Natural killer cell treated with Interleukin-12 subunit alpha and Interleukin-12 subunit beta and Interleukin-15 and Interleukin-18, amount 100 ng/mL, for 72 hours (primary cell): ENCODE results near the gene DHCR24. TPM values are rescaled to one million over a fixed set of nuclear protein-coding genes. Genes with fewer than 3 reads are reported as not detected.

Experiments
- ATAC-seq, 2 donors: fragments of 150-1000 bp; cut with Tn5 transposase in 1 of 2; sonication (Bioruptor Pico), chemical (Tn5 transposase) in 1 of 2; 2 replicates each; pipeline ENCODE4 v1.10.0; 2021
- DNase-seq: peaks from one replicate; pipeline ENCODE4 v3.0.0; 2022; ENCODE audit warnings: low spot score
- H3K27ac Mint-ChIP-seq, 2 donors: 1 replicate in 1 of 2; 2 replicates in 1 of 2; pipeline ENCODE4 v1.8.0; 2022; ENCODE audit warnings: mixed read lengths in 2 of 2, mild to moderate bottlenecking in 1 of 2, moderate library complexity in 1 of 2
- H3K27me3 Mint-ChIP-seq, 2 donors: 1 replicate in 1 of 2; 2 replicates in 1 of 2; pipeline ENCODE4 v1.8.0; 2022; ENCODE audit warnings: mixed read lengths in 2 of 2
- H3K36me3 Mint-ChIP-seq: one replicate; pipeline ENCODE4 v1.8.0; 2022; ENCODE audit warnings: mixed read lengths
- H3K4me1 Mint-ChIP-seq, 2 donors: 1 replicate in 1 of 2; 2 replicates in 1 of 2; pipeline ENCODE4 v1.8.0; 2022; ENCODE audit warnings: low read depth in 2 of 2, mixed read lengths in 2 of 2, mild to moderate bottlenecking in 1 of 2
- H3K4me3 Mint-ChIP-seq: one replicate; pipeline ENCODE4 v1.8.0; 2022; ENCODE audit warnings: mixed read lengths
- H3K9me3 Mint-ChIP-seq: 2 replicates; pipeline ENCODE4 v1.8.0; 2022; ENCODE audit warnings: mixed read lengths
- total RNA-seq, 2 donors: library from RNA; stranded (reverse); gene quantifications; one replicate each; pipeline ENCODE4 v1.2.3, GENCODE V29; 2022

DHCR24 gene
- total RNA-seq, 2 donors from 2014 or later = 124 to 187 TPM

DNA sequence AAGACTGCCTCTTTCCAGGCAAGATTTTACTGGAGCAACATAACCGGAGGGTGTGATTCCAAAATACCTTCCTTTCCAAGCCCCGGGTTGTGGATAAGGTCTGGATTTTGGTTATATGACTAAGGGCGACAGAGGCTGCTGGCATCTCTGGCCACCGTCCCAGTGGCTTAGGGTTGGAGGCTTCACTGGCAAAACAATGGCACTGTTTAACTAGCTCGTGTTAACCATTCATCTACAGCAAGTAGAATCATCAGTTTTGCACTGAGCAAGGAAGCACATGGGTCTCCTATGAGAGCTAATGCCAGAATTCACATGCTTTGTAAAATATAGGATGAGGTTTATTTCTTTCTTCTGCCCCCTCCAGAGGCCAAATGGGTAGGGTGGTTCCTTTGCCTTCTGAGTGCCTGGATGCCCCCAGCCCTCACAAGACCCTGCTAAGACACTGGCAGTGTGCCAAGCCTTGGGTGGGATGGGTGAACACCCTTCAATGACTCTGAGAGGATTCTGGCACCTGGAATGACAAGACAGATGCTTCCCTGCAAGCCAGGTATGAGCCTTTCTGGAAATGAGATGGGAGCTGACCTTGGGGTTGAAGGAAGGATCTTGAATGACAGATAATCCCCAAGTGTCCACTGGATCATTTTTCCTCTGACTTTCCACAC lies 36.8 kb downstream of the DHCR24 start:
- ATAC-seq (no peak), DNase-seq (peak; percentile 20)
- Mint-ChIP-seq H3K27me3 (no peaks in the 10 kb centered on the region), H3K36me3 (peaks cover 6% of the 10 kb centered on the region), H3K4me3 (no peak overlapping the region), H3K27ac (no peak overlapping the region), H3K9me3 (no peaks in the 10 kb centered on the region), H3K4me1 (peaks cover 0 to 6% of the 10 kb centered on the region in 2 donors)

DNA sequence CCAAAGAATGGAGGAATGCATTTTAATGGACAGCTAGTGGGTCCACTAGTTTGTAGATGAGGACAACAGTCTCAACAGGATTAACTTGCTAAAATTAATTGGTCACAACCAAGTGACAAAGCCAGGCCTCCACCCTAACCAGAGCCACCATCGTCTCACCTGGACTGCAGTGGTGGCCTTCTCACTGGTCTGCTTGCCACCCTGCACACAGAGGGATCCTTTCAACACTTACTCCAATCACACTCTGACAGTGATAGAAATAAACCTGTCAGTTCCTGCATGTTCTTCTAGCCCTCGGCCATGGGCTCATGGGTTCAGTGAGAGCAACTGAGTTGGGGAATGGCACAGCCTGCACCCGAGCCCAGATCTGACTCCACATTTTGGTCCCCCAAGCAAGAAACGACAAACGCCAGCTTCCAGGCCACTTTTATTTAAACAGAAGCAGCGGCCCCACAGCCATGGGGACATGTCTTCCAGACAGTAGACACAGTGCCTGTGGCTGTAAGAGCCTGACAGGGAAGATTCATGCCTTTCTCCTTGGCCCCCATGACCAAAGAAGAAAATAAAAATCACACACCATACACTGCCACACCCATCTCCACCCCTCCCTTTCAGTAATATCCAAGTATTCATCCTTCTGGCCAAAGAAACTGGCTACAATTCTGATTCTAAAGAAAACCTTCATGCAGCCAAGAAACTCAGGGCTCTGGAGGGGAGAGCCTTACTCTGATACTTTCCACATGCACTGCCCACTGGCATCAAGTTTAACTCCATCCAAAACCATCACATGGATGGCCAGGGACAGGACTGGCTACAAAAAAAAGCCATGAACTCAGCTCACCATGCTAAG lies 37.6 kb downstream of the DHCR24 start:
- Mint-ChIP-seq H3K27me3 (no peaks in the 10 kb centered on the region), H3K9me3 (no peaks in the 10 kb centered on the region), H3K4me3 (no peak overlapping the region), H3K36me3 (peaks cover 6% of the 10 kb centered on the region), H3K27ac (no peak overlapping the region), H3K4me1 (peaks cover 0 to 6% of the 10 kb centered on the region in 2 donors)
- DNase-seq (no peak), ATAC-seq (no peak)

DNA sequence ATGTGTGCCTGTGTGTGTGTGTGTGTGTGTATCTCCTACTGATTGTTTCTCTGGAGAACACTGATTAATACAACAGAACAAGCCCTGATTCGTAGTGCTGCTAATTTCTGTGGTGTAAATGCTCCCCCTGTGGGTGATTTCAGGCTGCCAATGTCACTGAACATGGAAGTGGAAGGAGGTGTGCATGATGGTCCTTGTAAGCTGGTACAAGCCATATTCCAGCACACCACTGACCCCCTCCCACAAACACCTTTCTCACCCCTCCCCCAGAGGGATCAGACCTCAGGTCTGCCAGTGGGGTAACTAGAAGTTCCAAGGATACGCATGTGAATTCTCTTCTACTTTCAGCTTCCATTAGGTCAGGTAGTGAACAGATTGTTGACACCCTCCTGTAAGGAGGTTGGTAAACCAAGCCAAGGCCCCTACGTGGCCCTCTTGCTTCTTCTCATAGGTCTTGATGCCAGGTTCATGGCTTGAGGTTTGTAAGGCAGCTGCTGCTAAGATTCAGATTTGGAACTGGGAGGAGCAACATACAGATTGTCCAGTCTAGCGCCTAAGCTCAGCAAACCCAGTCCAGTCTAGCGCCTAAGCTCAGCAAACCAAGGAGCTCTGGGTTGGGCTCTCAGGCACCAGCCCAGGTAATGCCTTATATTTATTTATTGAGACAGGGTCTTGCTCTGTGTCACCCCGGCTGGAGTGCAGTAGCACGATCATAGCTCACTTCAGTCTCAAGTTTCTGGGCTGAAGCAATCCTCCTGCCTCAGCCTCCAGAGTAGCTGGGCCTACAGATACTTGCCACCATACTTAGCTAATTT lies 38.7 kb downstream of the DHCR24 start:
- H3K27ac Mint-ChIP-seq = no peak overlapping the region
- peaks cover 6% of the 10 kb centered on the region for H3K36me3 Mint-ChIP-seq
- no peaks in the 10 kb centered on the region for H3K9me3 Mint-ChIP-seq
- H3K27me3 Mint-ChIP-seq = no peaks in the 10 kb centered on the region
- no peak for ATAC-seq
- no peak for DNase-seq
- no peak overlapping the region for H3K4me3 Mint-ChIP-seq
- H3K4me1 Mint-ChIP-seq = peaks cover 0 to 6% of the 10 kb centered on the region in 2 donors

DNA sequence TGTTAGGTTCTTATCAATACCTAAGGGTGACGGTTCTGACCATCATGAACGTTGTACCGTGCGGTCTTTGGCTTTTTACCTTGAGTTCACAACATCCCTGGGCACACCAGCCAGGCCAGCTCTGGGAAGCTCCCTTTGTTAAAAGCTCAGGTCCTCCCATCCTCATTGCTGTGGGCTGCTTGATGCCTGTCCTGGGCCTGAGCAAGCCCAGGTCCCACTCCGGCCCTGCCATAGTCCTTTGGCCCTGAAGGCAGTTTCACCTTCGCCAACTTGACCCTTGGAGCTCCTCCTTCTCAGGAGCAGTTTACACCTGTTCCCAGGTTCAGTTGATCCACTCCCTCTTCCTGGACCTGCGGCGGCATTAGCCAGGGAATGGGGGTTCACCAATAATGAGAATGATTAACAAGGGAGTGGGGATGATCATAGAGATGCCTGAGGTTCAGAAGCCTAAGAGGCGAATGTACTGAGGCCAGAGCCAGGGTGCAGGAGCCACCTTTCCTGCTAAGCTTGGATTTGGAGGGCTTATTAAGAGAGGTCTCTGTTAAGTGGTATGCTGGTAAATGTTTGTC lies 40.2 kb downstream of the DHCR24 start:
- H3K27me3 Mint-ChIP-seq = no peaks in the 10 kb centered on the region
- no peak for DNase-seq
- no peak overlapping the region for H3K27ac Mint-ChIP-seq

DNA sequence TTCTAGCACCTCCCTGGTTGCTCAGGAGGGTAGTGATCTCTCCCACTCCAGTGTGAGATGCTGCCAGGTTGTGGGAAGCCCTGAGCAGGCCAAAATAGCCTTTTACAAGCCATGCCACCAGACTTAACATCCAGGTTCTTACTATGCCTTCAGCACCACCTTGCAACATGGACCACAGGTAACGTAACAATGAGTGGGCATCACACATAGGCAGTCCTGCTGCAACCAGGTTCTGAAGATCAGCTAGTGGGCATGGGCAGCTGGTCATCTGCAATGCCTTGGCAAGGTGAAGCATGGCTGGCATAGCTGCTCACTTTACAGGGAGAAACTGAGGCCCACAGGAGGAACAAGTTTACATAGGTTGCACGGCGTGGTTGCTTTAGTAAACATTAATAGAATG lies 40.7 kb downstream of the DHCR24 start:
- no peak overlapping the region for H3K4me3 Mint-ChIP-seq
- no peak for DNase-seq
- peaks cover 0 to 6% of the 10 kb centered on the region in 2 donors for H3K4me1 Mint-ChIP-seq
- H3K27me3 Mint-ChIP-seq = no peaks in the 10 kb centered on the region
- peaks cover 6% of the 10 kb centered on the region for H3K36me3 Mint-ChIP-seq
- no peaks in the 10 kb centered on the region for H3K9me3 Mint-ChIP-seq
- no peak for ATAC-seq
- H3K27ac Mint-ChIP-seq = no peak overlapping the region

More for the DNA sequence above, 40.2 kb downstream of the DHCR24 start:
- Mint-ChIP-seq H3K4me3 (no peak overlapping the region), H3K9me3 (no peaks in the 10 kb centered on the region), H3K4me1 (peaks cover 0 to 6% of the 10 kb centered on the region in 2 donors), H3K36me3 (peaks cover 6% of the 10 kb centered on the region)
- no peak for ATAC-seq

DNA sequence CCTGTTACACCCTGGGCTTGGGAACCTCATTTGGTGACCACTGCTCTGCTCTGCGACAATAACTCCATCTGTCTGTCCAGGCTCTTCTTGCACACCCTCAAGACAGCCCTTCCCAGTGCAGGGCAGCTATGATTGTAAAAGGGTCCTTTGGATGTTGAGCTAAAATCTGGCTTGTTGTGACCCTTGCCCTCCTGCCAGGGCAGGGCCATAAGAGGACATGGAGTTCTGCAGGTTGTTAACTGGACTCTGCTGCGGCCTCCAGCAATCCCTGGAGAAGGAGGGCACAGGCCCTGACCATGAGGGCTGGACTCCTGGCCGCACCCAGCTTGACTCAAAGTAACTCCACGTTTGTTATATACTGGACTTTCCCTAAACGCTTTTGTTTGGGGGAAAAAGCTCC lies 41.2 kb downstream of the DHCR24 start:
- Mint-ChIP-seq H3K27me3 (no peaks in the 10 kb centered on the region), H3K9me3 (no peaks in the 10 kb centered on the region), H3K4me1 (peaks cover 0 to 6% of the 10 kb centered on the region in 2 donors), H3K27ac (no peak overlapping the region), H3K36me3 (peaks cover 7% of the 10 kb centered on the region), H3K4me3 (no peak overlapping the region)
- DNase-seq = no peak
- no peak for ATAC-seq

DNA sequence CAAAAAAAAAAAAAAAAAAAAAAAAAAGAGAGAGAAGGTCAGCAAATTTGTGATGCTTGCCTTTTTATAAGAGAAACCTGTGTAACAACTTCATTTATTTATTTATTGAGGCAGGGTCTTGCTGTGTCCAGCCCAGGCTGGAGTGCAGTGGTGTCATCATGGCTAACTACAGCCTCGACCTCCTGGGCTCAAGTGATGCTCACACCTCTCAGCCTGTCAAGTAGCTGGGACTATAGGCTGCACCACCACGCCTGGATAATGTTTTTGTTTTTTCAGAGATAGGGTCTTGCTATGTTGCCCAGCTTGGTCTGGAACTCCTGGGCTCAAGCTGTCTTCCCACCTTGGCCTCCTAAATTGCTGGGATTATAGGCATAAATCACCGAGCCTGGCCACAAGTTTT lies 42.4 kb downstream of the DHCR24 start:
- no peak for ATAC-seq
- peaks cover 4% of the 10 kb centered on the region for H3K36me3 Mint-ChIP-seq
- H3K9me3 Mint-ChIP-seq = no peaks in the 10 kb centered on the region

DNA sequence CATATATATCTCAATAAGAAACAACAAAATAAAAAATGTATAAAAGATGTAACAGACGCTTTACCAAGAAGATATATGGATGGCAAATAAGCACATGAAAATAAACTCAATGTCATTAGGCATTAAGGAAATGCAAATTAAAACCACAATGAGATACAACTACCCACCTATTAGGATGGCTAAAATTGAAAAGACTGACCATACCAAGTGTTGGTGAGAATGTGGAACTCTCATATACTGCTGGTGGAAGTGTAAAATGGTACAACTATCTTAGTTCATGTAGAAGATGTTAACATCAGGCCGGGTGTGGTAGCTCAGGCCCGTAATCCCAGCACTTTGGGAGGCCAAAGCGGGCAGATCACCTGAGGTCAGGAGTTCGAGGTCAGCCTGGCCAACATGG lies 43.5 kb downstream of the DHCR24 start:
- no peak for DNase-seq
- Mint-ChIP-seq H3K36me3 (peaks cover 4% of the 10 kb centered on the region), H3K27me3 (no peaks in the 10 kb centered on the region), H3K4me1 (peaks cover 0 to 4% of the 10 kb centered on the region in 2 donors), H3K4me3 (no peak overlapping the region), H3K9me3 (no peaks in the 10 kb centered on the region), H3K27ac (no peak overlapping the region)
- ATAC-seq = no peak

More for the DNA sequence above, 42.4 kb downstream of the DHCR24 start:
- H3K4me1 Mint-ChIP-seq = peaks cover 0 to 4% of the 10 kb centered on the region in 2 donors
- no peak for DNase-seq
- H3K27me3 Mint-ChIP-seq = no peaks in the 10 kb centered on the region
- H3K27ac Mint-ChIP-seq = no peak overlapping the region
- no peak overlapping the region for H3K4me3 Mint-ChIP-seq

DNA sequence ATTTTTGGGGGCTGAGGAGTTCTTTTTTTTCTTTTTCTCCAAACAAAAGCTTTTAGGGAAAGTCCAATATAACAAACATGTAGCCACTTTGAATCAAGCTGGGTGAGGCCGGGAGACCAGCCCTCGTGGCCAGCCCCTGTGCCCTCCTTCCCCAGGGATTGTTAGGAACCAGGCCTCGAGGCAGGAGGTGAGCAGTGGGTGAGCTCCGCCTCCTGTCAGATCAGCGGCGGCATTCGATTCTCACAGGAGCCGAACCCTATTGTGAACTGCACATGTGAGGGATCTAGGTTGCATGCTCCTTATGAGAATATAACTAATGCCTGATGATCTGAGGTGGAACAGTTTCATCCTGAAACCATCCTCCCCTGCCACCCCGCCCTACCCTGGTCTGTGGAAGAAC lies 44.0 kb downstream of the DHCR24 start:
- H3K27ac Mint-ChIP-seq = no peak overlapping the region
- no peaks in the 10 kb centered on the region for H3K9me3 Mint-ChIP-seq
- H3K27me3 Mint-ChIP-seq = no peaks in the 10 kb centered on the region
- ATAC-seq (no peak), DNase-seq (no peak)
- H3K4me1 Mint-ChIP-seq = peaks cover 0 to 4% of the 10 kb centered on the region in 2 donors
- no peak overlapping the region for H3K4me3 Mint-ChIP-seq
- H3K36me3 Mint-ChIP-seq = peaks cover 4% of the 10 kb centered on the region

DNA sequence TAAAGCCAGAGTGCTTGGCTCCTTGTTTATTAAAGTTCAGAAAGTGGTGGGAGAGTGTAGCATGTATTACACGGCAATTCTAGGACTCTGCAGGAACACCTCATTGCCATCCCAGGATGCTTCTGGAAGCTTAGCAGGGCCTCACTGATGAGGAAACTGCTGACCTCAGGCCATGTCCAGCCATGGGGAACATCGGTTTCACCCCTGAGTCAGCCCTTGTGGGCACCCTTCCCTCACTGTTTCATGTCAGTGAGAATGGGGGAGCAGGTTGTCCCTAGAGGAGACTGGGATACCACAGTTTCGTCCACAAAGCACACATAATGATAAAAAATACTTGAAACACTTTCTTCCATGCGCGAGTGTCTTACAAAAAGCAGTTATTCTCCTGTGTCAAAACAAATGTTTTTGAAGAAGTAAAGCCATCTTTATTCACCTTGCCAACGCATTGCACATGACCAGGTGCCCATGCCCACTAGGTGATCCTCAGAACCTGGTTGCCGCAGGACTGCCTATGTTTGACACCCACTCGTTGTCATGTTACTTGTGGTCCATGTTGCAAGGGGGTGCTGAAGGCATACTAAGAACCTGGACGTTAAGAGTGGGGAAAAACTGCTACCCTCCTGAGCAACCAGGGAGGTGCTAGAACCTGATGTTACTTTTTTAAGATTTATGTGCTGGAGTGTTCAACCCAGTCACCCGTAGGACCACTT lies 44.6 kb downstream of the DHCR24 start:
- Mint-ChIP-seq H3K4me3 (no peak overlapping the region), H3K36me3 (peaks cover 4% of the 10 kb centered on the region), H3K4me1 (peaks cover 0 to 4% of the 10 kb centered on the region in 2 donors), H3K9me3 (no peaks in the 10 kb centered on the region), H3K27ac (peak overlapping the region in 1 of 2 donors; percentile 1), H3K27me3 (no peaks in the 10 kb centered on the region)
- DNase-seq (no peak), ATAC-seq (no peak)

DNA sequence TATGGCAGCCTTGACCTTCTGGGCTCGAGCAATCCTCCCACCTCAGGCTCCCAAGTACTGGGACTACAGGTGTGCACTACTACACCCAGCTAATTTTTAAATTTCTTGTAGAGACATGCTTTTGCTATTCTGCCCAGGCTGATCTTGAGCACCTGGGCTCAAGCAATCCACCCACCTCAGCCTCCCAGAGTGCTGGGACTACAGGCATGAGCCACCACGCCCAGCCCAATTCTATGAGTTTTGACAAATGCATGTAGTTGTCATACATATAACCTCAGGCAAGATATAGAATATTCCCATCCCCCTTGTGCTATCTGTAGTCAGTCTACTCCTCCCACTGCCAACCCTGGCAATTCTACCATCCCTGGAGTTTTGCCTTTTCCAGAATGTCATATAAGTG lies 47.2 kb downstream of the DHCR24 start:
- DNase-seq = no peak
- no peaks in the 10 kb centered on the region for H3K27me3 Mint-ChIP-seq
- no peak for ATAC-seq
- H3K36me3 Mint-ChIP-seq = peaks cover 4% of the 10 kb centered on the region
- no peak overlapping the region for H3K4me3 Mint-ChIP-seq
- H3K9me3 Mint-ChIP-seq = no peaks in the 10 kb centered on the region
- H3K27ac Mint-ChIP-seq = peak overlapping the region in 1 of 2 donors; percentile 44
- H3K4me1 Mint-ChIP-seq = peaks cover 0 to 4% of the 10 kb centered on the region in 2 donors

DNA sequence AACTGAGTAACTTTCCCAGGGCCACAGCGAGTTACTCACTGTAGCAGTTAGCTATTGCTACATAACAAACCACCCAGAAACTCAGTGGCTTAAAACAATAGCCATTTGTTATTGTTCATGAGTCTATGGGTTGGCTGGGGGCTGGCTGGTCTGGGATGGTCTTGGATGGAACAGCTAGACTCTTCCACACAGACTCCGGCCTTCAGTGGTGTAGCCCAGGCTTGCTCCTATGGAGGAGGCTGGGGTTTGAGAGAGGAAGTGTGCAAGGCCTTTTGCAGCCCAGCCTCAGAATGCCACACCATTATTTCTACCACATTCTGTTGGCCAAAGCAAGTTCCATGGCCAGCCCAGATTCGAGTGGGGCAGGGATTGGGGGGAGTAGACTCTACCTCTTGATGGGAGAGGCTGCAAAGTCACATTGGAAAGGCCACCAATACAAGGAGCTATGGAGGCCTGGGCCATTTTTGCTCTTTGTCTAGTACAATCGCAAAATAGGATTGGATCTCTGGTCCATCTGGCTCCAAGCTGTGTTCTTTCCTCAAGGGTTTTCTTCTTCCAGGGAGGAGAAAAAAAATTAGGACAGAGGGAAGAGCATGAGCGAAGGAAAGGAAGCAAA lies 48.3 kb downstream of the DHCR24 start:
- Mint-ChIP-seq H3K36me3 (peaks cover 4% of the 10 kb centered on the region), H3K4me1 (peaks cover 0 to 4% of the 10 kb centered on the region in 2 donors), H3K27ac (no peak overlapping the region), H3K4me3 (no peak overlapping the region), H3K27me3 (no peaks in the 10 kb centered on the region), H3K9me3 (no peaks in the 10 kb centered on the region)
- DNase-seq (no peak), ATAC-seq (peak in 1 of 2 donors; percentile 55)
